ENCODE results near the gene NRIP3.

Gene NRIP3

GRCh38 chr11:9025101-9025850 lies 21.5 kb upstream of the NRIP3 start:
- H3K36me3 ChIP-seq (replicated peaks; ENCODE audit: low read depth, low read length): no peaks in the 10 kb centered on the region
- TF ChIP-seq CTCF (IDR thresholded peaks at IDR 0.05; ENCODE audit: low read depth, low read length) (no peak), EZH2phosphoT487 (IDR thresholded peaks at IDR 0.05; ENCODE audit: low read depth) (no peak)

GRCh38 chr11:9022961-9023680 lies 19.3 kb upstream of the NRIP3 start:
- no peak for TF ChIP-seq CTCF (IDR thresholded peaks at IDR 0.05; ENCODE audit: low read depth, low read length)
- no peak for TF ChIP-seq EZH2phosphoT487 (IDR thresholded peaks at IDR 0.05; ENCODE audit: low read depth)
- Histone ChIP-seq H3K79me2 (ENCODE audit: low read length) (no peaks in the 10 kb centered on the region), H2AFZ (ENCODE audit: low read depth, low read length) (no peak overlapping the region), H4K20me1 (ENCODE audit: insufficient read depth, low read length) (no peaks in the 10 kb centered on the region), H3K27me3 (ENCODE audit: low read depth, low read length) (peaks cover 6% of the 10 kb centered on the region; the same call in 1 of the 2 replicates), H3K4me1 (ENCODE audit: low read length) (peaks cover 1% of the 10 kb centered on the region), H3K4me3 (ENCODE audit: low read length) (no peak overlapping the region), H3K9me3 (ENCODE audit: insufficient read depth, low read length) (no peaks in the 10 kb centered on the region), H3K4me2 (ENCODE audit: low read length) (no peak overlapping the region), H3K27ac (ENCODE audit: low read length) (no peak overlapping the region), H3K9ac (ENCODE audit: low read length) (no peak overlapping the region), H3K36me3 (replicated peaks; ENCODE audit: low read depth, low read length) (no peaks in the 10 kb centered on the region)

More at GRCh38 chr11:9025101-9025850, 21.5 kb upstream of the NRIP3 start:
- Histone ChIP-seq H2AFZ (ENCODE audit: low read depth, low read length) (no peak overlapping the region), H3K9me3 (ENCODE audit: insufficient read depth, low read length) (no peaks in the 10 kb centered on the region), H3K4me1 (ENCODE audit: low read length) (no peaks in the 10 kb centered on the region), H3K4me3 (ENCODE audit: low read length) (no peak overlapping the region), H3K79me2 (ENCODE audit: low read length) (no peaks in the 10 kb centered on the region), H3K27me3 (ENCODE audit: low read depth, low read length) (peaks cover 6% of the 10 kb centered on the region; the same call in 1 of the 2 replicates), H3K27ac (ENCODE audit: low read length) (no peak overlapping the region), H3K9ac (ENCODE audit: low read length) (no peak overlapping the region), H3K4me2 (ENCODE audit: low read length) (no peak overlapping the region), H4K20me1 (ENCODE audit: insufficient read depth, low read length) (no peaks in the 10 kb centered on the region)

GRCh38 chr11:9020916-9021315 lies 17.1 kb upstream of the NRIP3 start:
- H3K4me2 ChIP-seq (ENCODE audit: low read length): no peak overlapping the region
- no peak overlapping the region for H3K9ac ChIP-seq (ENCODE audit: low read length)
- TF ChIP-seq EZH2phosphoT487 (IDR thresholded peaks at IDR 0.05; ENCODE audit: low read depth) (no peak), CTCF (IDR thresholded peaks at IDR 0.05; ENCODE audit: low read depth, low read length) (no peak)
- no peak overlapping the region for H2AFZ ChIP-seq (ENCODE audit: low read depth, low read length)
- no peaks in the 10 kb centered on the region for H3K36me3 ChIP-seq (replicated peaks; ENCODE audit: low read depth, low read length)
- H3K27ac ChIP-seq (ENCODE audit: low read length): no peak overlapping the region
- H3K4me1 ChIP-seq (ENCODE audit: low read length): peaks cover 14% of the 10 kb centered on the region
- H3K4me3 ChIP-seq (ENCODE audit: low read length): no peak overlapping the region
- no peaks in the 10 kb centered on the region for H3K9me3 ChIP-seq (ENCODE audit: insufficient read depth, low read length)
- H3K79me2 ChIP-seq (ENCODE audit: low read length): no peaks in the 10 kb centered on the region
- peaks cover 6% of the 10 kb centered on the region; the same call in 1 of the 2 replicates for H3K27me3 ChIP-seq (ENCODE audit: low read depth, low read length)
- no peaks in the 10 kb centered on the region for H4K20me1 ChIP-seq (ENCODE audit: insufficient read depth, low read length)

GRCh38 chr11:9019861-9020260 lies 16.1 kb upstream of the NRIP3 start:
- Histone ChIP-seq H3K27ac (ENCODE audit: low read length) (no peak overlapping the region), H3K9me3 (ENCODE audit: insufficient read depth, low read length) (no peaks in the 10 kb centered on the region), H3K4me2 (ENCODE audit: low read length) (no peak overlapping the region), H2AFZ (ENCODE audit: low read depth, low read length) (no peak overlapping the region), H4K20me1 (ENCODE audit: insufficient read depth, low read length) (no peaks in the 10 kb centered on the region), H3K36me3 (replicated peaks; ENCODE audit: low read depth, low read length) (no peaks in the 10 kb centered on the region), H3K9ac (ENCODE audit: low read length) (no peak overlapping the region), H3K27me3 (ENCODE audit: low read depth, low read length) (peaks cover 6% of the 10 kb centered on the region; the same call in 1 of the 2 replicates), H3K79me2 (ENCODE audit: low read length) (no peaks in the 10 kb centered on the region), H3K4me1 (ENCODE audit: low read length) (peaks cover 14% of the 10 kb centered on the region), H3K4me3 (ENCODE audit: low read length) (no peak overlapping the region)
- TF ChIP-seq CTCF (IDR thresholded peaks at IDR 0.05; ENCODE audit: low read depth, low read length) (no peak), EZH2phosphoT487 (IDR thresholded peaks at IDR 0.05; ENCODE audit: low read depth) (no peak)

All from OCI-LY3 (cell line).